HG03060 (cell line): Measurements from ENCODE around the gene RIPOR2.
"Not testable (repeated sequence)": the region's sequence is repeated elsewhere in the genome, so short reads cannot be mapped to it uniquely, and the experiment has no call there.

ENCODE experiments used
- ATAC-seq: cut with Tn5 transposase; IDR thresholded peaks from one replicate; pipeline ENCODE4 v1.9.1; 2021; ENCODE audit warnings: low read depth, moderate number of reproducible peaks; ENCODE audit not compliant: unreplicated experiment

RIPOR2 gene

DNA sequence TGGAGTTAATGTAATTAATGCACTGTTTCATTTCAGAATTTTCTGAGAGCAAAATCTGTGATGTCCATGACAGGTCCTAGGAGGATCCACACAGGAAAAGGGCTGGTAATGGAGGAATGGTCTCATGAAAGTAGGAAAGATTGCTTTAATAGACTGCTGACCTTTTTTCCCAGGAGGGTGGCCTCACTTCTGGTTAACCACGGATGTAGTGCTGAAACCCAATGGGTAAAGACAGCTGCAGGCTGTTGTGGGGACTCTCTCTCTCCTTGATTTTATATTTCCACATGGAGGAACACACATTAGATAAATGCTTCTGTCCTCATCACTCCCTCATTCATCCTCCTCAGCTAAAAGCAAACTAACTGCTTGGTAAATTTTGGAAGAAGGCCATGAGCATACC, 23.6 kb upstream of the RIPOR2 start:
- ATAC-seq = no peak

DNA sequence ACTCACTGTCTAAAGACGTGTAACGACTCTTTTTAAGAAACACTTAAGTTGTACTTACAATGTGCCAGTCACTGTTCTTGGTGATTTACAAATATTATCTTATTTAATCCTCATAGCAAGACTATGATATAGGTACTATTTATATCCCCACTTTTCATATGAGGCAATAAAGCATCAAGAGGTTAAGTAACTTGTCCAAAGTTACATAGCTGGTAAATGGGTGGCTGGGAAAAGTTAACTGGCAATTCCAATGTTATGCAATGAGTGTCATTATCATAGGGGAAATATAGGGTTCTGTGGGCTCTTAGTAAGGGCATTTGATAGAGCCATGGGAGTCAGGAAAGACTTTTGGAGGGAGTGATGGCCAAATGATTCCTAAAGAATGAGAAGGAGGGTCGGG, 21.4 kb upstream of the RIPOR2 start:
- no peak for ATAC-seq

DNA sequence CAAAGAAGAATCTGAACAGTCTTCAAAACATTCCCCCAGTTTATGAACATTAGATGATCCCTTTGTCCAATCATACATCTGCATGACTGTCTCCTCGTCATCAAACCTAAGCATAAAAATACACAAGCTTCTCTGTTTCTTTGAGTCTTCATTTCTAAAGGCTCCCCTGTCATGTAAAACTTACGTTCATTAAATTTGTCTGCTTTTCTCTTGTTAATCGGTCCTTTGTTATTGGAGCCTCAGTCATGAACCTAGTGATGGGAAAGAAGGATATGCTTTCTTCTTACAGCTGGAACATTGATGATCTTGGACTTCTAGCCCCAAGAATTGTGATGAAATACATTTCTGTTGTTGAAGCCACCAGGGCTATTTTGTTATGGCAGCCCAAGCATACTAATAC, 18.0 kb upstream of the RIPOR2 start:
- ATAC-seq = no peak

DNA sequence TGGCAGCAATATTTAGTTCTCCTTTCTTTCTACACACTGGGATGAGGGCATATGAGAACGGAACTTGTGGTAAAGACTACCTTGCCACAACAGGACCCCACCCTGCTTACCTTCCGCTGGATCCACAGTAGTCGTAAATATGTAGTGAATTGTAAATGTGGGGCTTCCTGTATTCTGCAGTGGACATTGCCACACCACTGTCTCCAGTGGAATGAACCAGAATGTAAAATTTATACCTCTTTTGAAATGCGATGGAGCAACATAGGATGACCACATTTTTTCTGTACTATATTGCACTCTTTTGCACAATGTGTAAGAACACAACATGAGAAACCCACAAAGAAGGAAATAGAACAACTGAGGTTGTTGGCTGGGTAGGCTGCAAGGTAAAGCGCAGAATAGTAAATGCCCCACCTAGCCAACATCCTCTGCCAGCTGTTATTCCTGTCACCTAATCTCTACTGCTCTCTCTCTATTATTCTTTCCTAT, 16.1 kb upstream of the RIPOR2 start:
- no peak for ATAC-seq

DNA sequence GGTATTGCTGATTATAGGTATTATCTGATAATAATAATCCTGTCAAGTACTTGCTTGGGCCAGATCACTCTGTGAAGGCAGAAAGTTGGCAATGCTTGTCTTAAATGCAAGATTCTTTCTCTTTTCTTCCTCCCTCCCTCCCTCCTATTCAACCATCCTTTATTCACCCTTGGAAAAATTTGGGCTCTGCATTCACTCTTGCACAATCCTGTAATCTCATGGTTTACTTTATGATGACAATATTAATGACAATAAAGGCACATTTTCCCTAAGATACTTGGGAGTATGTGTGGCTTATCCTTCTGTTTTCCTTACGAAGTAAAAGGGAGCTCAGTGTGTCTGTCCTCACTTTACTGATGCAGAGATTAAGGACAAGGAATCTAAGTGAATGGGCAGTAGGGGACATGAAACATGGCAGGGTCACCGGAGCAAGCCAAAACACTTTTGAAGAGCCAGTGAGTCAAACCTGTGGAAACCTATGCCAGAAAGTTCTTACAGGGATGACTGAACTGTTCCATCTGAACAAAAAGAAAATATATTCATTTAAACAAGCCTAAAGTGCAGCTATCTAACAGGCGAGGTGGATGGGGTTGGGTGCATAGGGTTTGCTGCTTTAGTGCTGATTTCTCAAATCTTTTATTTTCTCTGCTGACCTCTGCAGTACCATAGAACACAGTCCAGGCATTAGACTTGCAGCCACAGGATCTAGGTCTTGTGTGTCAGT, 14.6 kb upstream of the RIPOR2 start:
- ATAC-seq = no peak

DNA sequence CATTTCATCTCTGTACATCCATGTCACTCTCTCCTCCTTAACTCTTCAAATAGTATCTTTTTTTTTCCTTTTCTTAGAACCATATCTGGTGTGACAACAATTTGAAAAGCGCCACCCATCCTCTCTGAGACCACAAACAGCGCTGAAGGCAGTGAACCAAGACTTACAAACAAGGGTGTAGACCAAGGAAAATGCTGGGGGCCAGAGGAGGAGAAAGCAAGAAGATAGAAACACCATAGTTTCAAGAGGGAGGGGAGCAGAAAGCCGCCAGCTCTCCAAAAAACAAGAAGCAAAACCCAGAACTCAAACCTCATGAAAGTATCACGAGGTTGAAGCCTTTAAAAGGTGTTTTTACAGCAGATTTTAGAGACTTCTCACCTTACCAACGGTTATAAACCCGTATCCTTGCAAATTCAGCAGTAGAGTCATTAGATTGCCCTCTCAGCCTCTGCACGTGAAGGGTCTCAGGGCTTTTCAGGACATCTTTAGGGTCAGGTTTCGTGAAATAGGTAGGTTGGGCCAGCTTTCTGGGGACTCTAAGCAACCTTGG, 13.3 kb upstream of the RIPOR2 start:
- peak; percentile 94 for ATAC-seq

DNA sequence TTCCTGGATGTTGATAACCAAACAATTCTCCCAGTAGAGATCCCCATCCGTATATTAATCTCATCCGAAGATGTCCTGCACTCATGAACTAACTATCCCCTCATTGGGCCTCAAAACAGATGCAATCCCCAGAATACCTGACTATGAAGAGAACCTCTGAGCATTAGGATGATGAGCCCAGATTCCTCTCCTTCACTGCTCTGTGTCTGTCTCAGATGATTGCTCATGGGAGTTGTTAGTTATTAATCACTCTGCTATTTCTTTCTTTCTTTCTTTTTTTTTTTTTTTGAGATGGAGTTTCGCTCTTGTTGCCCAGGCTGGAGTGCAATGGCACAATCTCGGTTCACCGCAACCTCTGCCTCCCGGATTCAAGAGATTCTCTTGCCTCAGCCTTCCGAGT, 12.5 kb upstream of the RIPOR2 start:
- not testable (repeated sequence) for ATAC-seq

DNA sequence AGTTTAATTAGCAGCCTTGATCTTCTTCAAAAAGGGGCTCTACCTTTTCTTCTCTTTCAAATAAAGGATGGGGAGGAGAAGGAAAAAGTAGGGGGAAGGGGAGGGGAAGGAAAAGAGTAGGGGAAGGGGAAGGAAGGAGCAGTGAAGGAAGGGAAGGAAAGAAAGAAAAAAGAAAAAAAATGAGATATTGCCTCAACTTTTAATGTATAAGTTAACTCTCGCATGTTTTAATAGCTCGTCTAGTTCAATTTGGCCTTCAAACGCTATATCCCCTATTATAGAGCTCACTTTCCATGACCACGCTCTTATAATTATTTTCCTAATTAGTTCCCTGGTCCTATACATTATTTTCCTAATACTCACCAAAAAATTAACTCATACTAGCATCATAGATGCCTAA, 11.9 kb upstream of the RIPOR2 start:
- no peak for ATAC-seq

DNA sequence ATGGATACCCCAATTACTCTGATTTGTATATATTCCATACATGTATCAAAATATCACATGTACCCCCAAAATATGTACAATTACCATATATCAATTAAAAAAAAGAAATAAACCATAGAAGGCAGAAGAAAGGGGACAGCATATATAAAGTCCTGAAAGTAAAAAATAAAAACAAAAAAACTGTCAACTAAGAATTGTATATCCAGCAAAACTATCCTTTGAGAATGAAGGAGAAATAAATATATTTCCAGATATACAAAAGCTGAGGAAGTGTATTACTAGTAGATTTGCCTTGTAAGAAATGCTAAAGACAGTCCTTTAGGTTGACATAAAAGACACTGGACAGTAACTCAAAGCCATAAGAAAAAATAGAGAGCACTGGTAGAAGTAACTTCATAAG, 9.3 kb upstream of the RIPOR2 start:
- ATAC-seq = no peak

DNA sequence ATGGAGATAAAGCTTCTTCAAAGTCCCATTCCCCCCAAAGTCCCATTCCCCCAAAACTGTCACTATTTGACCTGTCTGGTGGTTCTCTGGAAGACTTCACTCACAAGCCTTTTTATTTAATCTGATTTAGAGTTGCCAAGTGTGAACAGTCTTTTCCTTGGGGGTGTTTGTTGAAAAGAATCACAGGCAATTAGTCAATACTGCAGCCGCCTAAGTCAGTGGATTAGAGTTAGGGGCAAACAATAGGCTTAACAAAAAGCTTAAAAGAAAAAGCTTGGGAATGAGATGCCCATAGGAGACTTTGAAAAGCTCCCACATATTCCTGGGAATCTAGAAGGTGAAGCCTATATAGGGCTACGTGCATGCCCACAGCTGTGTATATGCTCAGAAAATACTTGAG, 8.0 kb upstream of the RIPOR2 start:
- ATAC-seq = no peak

DNA sequence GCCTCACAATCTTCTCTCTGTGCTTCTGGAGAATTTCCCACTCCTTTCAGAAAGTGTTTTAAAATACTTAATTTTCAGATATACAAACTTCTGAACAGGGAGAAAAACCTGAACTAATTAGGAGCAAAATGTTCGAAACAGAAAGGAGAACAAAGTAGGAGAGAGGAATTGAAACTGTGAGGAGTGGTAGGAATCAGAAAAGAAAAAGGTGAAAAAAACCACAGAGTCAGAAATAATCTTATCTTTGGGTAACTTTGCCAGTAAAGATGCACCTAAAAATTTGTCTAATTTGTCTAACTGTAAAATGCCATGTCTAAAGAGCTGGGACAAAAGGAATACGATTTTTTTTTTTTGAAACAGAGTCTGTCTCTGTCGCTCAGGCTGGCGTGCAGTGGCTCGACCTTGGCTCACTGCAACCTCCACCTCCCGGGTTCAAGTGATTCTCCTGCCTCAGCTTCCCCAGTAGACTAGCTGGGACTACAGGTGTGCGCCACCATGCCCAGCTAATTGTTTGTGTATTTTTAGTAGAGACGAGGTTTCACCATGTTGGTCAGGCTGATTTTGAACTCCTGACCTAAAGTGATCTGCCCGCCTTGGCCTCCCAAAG, 4.7 kb upstream of the RIPOR2 start:
- ATAC-seq = no peak

DNA sequence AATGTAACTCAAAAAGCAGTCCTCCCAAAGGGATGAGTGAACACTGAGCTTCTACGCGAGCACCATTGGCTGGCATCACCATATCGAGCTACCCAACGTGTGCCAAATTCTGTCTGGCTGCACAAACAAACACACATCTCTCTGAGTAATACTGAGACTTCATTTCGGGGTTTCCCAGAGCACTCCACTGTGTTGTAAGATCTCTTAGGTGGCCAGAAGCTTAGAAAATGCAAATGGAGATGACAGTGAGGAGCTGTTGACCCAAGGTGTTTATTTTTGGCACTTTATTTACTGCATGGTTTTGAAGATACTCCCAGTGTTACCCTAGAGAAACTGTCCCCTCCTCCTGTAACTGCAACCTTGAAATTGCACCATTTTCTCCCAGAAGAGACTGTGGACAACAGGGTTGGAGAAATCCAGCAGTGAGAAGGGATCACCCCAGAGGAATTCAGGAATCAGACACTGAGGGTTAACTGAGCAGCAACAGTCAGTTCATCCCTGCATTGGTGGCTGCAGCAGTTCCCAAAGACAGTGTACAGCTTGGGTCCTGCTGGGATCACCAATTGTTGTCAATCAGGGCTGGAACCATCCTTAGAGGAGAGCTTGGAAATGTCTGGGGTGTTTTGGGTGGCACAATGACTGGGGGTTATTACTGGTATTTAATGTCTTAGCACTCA, 1.0 kb upstream of the RIPOR2 start:
- ATAC-seq = peak; percentile 70

DNA sequence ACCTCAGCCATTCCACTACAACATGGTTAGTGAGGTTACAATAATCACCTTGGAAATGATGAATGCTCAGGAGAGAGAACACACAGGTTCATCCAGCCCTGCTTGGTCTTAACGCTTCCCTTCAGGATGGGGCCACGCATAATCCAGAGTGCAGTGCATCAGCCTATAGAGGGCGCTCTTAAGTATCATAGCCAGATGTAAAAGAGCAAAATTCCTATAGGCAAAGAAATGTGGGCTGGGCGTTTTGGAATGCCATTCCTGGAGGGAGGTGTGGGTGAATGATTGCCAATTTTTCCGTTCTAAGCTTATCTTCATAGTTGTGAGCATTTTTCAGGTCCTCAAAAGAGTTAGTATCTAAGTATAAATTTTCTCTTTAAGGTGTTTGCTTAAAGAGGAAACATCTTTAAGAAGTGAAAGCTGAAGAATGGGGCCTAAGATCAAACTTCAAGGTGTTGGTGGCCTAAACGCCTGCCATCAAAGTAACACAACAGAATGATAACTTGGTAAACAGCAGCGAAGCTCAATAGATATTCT, 1.8 kb downstream of the RIPOR2 start:
- no peak for ATAC-seq

DNA sequence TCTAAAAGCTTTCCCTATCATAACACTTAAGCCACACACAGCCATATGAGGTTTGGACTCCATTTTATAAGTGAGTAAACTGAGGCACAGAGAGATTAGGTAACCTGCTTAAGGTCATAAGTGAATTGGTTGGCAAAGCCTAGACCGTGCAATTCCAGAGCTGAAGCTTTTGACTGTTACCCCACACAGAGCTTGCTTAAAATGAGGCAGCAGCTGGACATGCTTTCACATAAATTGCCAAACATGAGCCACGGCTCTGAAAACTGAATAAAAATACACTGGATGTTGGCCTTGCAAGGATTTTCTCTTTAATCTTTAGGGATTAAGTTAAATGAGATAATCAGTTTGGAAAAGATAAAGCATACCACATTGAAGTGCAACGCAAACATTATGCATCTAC, 2.5 kb downstream of the RIPOR2 start:
- ATAC-seq = no peak

DNA sequence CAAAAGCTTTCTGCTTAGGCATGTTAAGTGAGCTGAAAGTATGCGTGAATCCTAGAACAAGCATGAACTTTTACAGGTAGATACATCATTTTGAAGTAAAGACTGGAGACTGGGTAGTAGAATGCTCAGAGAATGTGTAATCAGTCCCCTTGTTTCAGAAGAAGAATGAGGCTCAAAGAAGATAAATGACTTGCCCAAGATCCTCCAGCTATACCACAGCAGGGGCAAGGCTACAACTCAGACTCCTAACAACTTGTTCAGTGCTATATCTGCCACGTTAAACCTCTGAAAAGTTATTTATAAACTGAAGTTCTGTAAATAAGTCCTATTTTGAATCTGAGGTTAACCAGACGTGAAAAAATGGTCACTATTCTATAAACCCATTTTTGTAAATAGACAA, 2.9 kb downstream of the RIPOR2 start:
- no peak for ATAC-seq

DNA sequence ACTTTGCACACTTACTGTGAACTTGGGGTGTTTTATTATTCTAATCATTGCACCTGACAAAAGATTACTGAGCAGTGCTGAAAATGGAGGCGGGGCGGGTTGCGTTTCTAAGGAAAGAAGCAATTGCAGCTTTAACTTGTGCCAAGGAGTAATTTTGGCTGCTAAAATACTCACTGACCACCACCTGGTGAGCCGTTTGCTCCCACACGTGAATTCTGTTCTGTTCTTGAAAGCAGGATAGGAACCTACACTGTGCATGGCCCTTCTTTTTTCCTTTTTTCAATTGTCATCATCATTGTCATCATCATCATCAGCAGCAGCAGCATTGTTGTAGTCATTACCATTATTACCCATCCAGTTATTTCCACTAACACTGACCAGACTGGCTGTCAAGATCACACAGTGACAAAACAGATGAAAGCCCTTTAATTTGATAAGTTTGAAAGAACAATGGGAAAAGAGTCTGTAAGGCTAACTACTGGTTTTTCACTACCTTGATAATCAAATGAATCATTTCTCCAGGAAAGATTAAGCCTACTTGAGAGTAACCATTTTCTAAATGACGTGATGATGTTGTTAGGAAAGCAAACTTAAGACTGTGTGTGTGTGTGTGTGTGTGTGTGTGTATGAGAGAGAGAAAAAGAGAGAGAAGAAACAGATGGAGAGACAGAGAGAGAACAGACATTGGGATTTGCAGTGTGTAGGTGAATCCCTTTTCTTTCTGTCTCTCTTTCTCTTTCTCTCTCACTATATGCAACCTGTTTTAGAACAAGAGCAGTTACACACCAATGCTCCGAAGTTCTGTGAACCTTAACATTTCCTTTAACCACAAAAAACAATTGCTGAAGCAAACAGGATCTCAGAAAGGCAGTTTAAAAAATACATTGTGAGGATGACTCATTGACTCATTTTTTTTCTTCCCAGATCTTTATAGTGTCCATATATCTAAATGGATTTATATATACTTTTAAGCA, 3.8 kb downstream of the RIPOR2 start:
- no peak for ATAC-seq

DNA sequence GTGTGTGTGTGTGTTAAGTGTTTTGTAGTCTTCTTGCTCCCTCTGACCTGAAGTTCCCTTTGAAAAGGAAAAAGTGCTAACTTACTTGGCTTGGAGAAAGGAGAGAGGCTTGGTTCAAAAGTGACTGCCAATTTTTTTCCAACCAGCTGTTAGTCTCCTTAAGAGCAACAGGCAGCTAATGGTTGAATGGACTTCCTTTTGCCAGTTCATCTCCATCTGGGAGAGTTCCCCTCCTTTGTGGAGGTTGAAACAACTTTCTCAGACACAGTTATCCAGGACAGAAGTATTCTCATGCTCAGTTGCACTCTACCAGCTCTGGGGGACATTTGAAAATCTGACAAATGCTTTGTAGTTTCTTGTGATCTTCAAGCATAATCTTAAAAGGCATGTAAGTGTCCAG, 4.5 kb downstream of the RIPOR2 start:
- no peak for ATAC-seq

DNA sequence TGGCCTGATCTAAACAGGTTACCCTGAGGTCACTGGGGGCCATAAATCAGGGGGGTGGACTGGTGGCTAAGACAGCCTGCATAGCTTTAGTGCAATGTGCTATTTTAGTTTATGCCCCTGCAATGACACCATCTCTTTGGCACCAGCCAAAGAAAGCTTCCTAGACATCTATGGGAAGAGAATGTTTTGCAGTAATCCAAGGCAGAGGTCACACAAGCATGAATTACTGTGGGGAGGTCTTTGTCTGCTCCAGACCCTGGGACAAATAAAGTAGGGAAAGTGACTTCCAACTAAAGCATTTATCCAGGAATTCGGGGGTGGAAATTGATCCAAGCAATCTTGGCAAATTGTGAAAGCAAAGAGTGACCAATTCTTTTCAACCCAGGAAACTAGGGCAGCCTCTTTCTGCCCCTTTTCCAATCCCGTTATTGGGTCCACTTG, 5.3 kb downstream of the RIPOR2 start:
- ATAC-seq = no peak

DNA sequence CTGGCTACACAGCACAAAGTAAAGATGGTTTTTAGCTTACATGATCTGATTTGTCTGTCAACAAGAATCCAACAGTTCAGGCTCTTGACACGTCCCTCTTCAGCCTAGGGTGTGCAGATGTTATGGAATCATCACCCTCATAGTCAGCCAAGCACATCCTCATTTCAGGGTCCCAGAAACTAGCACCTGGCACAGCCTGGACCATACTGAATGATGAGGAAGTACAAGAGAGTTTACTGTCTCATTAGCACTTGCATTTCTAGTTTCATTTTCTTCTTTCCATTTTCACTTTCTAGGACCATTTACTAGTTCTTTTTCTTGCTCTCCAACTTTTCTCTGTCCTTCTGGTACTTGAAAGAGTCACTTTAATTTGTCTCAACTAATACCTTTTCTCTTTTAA, 6.5 kb downstream of the RIPOR2 start:
- ATAC-seq = no peak
